Adrenal gland (tissue), 5 donors: ENCODE measurements around the gene KIRREL1.

ENCODE experiments used
- POLR2A ChIP-seq, 2 donors: fragments of 450-650 bp; IDR thresholded peaks; one replicate each; pipeline ENCODE4 v1.6.1; 2017; ENCODE audit warnings: antibody characterized with exemption in 2 of 2, mild to moderate bottlenecking in 2 of 2, moderate library complexity in 1 of 2
- TF ChIP-seq, protein P1 (sequence below), 6 experiments: fragments of 450-650 bp in 4 of 6; fragments of 200-600 bp in 2 of 6; sonication (generic) in 1 of 6; IDR thresholded peaks; 1 replicate in 5 of 6; 2 replicates in 1 of 6; pipeline versions ENCODE4 v1.5.1 to v1.8.0; 2016 to 2021; ENCODE audit warnings: antibody characterized with exemption in 6 of 6, mild to moderate bottlenecking in 2 of 6, moderate library complexity in 1 of 6
- donor health status: DM: no; HTN: no; CAD: no.

DNA sequence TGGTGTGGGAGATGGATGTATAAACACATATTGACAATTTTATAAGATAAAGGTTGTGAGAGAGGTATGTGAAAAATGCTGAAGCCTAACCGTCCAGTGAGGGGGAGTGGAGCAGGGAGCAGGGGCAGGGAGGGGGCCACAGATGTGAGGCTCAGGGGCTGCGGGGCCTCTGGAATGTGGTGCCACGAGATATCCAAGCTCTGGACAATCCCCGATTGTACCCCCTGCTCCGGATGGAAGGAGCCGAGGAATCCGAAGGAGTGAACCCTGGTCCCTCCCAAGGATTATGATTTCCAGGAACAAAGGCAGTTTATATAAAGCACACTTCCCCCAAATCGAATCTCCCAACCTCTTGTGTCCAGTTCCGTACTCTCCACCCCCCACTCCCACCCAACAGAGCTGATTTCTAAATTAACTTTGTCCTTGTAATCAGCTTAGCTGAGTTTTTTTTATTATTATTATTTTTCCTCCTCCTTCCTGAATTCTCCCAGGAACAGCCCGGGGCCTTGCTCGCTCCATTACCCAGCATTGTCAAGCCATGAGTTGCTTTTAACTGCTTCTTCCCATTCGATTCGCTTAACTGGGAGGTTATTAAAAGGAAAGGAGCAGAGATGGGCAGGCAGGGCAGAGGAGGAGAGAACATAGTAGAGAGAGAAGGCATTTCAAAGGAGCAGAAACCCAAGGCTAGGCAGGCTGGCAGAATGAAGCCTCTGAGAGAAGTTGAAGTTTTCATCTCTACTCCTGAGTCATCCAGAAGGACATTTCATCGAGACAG, 9.4 kb downstream of the KIRREL1 start:
- no peak for TF ChIP-seq POLR2A (IDR thresholded peaks at IDR 0.05)
- TF ChIP-seq, protein P1, sequence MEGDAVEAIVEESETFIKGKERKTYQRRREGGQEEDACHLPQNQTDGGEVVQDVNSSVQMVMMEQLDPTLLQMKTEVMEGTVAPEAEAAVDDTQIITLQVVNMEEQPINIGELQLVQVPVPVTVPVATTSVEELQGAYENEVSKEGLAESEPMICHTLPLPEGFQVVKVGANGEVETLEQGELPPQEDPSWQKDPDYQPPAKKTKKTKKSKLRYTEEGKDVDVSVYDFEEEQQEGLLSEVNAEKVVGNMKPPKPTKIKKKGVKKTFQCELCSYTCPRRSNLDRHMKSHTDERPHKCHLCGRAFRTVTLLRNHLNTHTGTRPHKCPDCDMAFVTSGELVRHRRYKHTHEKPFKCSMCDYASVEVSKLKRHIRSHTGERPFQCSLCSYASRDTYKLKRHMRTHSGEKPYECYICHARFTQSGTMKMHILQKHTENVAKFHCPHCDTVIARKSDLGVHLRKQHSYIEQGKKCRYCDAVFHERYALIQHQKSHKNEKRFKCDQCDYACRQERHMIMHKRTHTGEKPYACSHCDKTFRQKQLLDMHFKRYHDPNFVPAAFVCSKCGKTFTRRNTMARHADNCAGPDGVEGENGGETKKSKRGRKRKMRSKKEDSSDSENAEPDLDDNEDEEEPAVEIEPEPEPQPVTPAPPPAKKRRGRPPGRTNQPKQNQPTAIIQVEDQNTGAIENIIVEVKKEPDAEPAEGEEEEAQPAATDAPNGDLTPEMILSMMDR (IDR thresholded peaks at IDR 0.05), result no peak
